Keratinocyte (primary cell): Measurements from ENCODE around the gene VPS9D1.

Source experiments
- EZH2 ChIP-seq: IDR thresholded peaks from one replicate; pipeline ENCODE4 v1.6.1; 2012; ENCODE audit warnings: inconsistent platforms, mild to moderate bottlenecking, low read length, moderate library complexity
- TF ChIP-seq, protein P1 (sequence below), 3 experiments: IDR thresholded peaks in 1 of 3; conservative IDR thresholded peaks in 1 of 3; optimal IDR thresholded peaks in 1 of 3; 2 replicates in 2 of 3; 3 replicates in 1 of 3; pipeline versions ENCODE3 to v1.5.1; 2011; ENCODE audit warnings: low read length in 3 of 3, mild to moderate bottlenecking in 3 of 3, moderate library complexity in 2 of 3, control low read depth in 1 of 3, inconsistent platforms in 1 of 3; ENCODE audit not compliant: insufficient read depth in 2 of 3; ENCODE audit errors: extremely low read depth in 1 of 3

DNA sequence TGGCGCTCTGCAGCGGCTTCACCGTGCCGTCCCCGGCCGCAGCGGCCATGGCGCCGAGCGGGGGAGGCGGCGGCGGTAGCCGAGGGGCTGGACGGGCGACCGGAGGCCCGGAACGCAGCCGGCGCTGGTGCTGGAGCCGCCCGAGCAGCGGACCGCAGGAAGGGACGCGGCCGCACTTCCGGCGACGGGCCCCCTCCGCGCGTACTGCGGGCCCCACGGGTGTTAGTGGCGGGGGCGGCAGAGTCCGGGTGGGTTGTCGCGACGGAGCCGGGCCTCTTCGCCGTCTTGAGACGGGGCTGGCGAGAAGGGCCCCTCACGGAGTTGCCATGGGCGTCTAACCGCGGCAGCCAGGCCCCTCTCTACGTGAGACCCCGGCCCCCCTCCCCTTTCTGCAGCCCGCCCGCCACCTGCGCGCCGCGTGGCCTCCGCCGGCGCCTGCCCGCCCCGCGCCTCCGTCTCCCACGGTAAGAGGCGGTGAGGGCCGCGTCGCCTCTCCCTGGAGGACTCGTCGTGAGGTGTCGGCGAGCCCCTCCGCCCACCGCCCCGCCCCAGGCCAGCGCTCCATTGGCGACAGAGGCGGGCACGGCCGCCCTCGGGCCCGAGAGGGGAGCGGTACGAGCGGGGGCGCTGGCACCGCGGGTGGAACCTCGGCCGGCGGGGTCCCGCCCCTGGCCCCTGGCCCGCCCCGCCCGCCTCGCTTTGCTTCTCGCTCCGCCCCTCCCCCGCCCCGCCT, at the start of gene VPS9D1, which contains the start of gene ZNF276:
- TF ChIP-seq, protein P1, sequence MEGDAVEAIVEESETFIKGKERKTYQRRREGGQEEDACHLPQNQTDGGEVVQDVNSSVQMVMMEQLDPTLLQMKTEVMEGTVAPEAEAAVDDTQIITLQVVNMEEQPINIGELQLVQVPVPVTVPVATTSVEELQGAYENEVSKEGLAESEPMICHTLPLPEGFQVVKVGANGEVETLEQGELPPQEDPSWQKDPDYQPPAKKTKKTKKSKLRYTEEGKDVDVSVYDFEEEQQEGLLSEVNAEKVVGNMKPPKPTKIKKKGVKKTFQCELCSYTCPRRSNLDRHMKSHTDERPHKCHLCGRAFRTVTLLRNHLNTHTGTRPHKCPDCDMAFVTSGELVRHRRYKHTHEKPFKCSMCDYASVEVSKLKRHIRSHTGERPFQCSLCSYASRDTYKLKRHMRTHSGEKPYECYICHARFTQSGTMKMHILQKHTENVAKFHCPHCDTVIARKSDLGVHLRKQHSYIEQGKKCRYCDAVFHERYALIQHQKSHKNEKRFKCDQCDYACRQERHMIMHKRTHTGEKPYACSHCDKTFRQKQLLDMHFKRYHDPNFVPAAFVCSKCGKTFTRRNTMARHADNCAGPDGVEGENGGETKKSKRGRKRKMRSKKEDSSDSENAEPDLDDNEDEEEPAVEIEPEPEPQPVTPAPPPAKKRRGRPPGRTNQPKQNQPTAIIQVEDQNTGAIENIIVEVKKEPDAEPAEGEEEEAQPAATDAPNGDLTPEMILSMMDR (optimal IDR thresholded peaks at IDR 0.05 in 1 of 3, IDR thresholded peaks at IDR 0.05 in 1 of 3, conservative IDR thresholded peaks at IDR 0.05 in 1 of 3; ENCODE audit: extremely low read depth in 1 of 3, insufficient read depth in 2 of 3, low read length in 3 of 3) = no peak
- TF ChIP-seq EZH2 = no peak
